Stimulated activated CD8-positive, alpha-beta memory T cell treated with anti-CD3 and anti-CD28 coated beads, Interleukin-4, amount 100 ng/mL, for 4 hours (primary cell): ENCODE results near the gene BTRC.
"Not testable (repeated sequence)": the region's sequence is repeated elsewhere in the genome, so short reads cannot be mapped to it uniquely, and the experiment has no call there.

Source experiments
- DNase-seq, 2 donors: peaks; one replicate each; pipeline ENCODE4 v3.0.0-alpha.2; 2020; ENCODE audit warnings: low read depth in 2 of 2, low spot score in 1 of 2

BTRC gene

GRCh38 chr10:101578803-101579515 lies 225.0 kb downstream of the BTRC start:
- DNase-seq, result no peak

- DNase-seq, result no peak
These were observed 225.5 kb downstream of the BTRC start for GRCh38 chr10:101579516-101579870.

GRCh38 chr10:101580486-101581399 lies 226.8 kb downstream of the BTRC start:
- DNase-seq, result no peak

GRCh38 chr10:101585841-101586240 lies 231.9 kb downstream of the BTRC start:
- no peak for DNase-seq

- peak; percentile 79 to 81 for DNase-seq
These were observed 234.0 kb downstream of the BTRC start, which contains the start of the genes DPCD and POLL for GRCh38 chr10:101587725-101588653. Gene DPCD (plus strand): TSS chr10:101588321. CDS start chr10:101588337, 16 bp downstream. Gene POLL (minus strand): TSS chr10:101588257. CDS start chr10:101587360, 897 bp downstream.

GRCh38 chr10:101588879-101589278 lies 234.9 kb downstream of the BTRC start:
- no peak for DNase-seq

GRCh38 chr10:101593331-101593730 lies 239.4 kb downstream of the BTRC start:
- not testable (repeated sequence) for DNase-seq

- DNase-seq, result no peak
These were observed 241.8 kb downstream of the BTRC start for GRCh38 chr10:101595591-101596433.

- DNase-seq, result no peak
These were observed 243.3 kb downstream of the BTRC start for GRCh38 chr10:101597091-101597900.

- DNase-seq, result no peak
These were observed 247.6 kb downstream of the BTRC start for GRCh38 chr10:101601541-101601940.

- peak in 1 of 2 donors; percentile 16 for DNase-seq
These were observed 248.9 kb downstream of the BTRC start for GRCh38 chr10:101602761-101603398.
